CD4-positive, alpha-beta memory T cell (primary cell): Measurements from ENCODE around the gene DEDD2. TPM values are rescaled to one million over a fixed set of nuclear protein-coding genes. Genes with fewer than 3 reads are reported as not detected.

Experiments used
- CTCF ChIA-PET: fragments of 350-600 bp; sonication (Branson Sonifier 250); formaldehyde crosslinking; loops from one replicate; lab custom pipeline; 2021; ENCODE audit warnings: inconsistent platforms; ENCODE audit not compliant: partially characterized antibody; lab: Charles Lee
- POLR2A ChIA-PET: fragments of 350-600 bp; sonication (Branson Sonifier 250); formaldehyde crosslinking; loops from one replicate; lab custom pipeline; 2021; ENCODE audit not compliant: partially characterized antibody; lab: Charles Lee
- DNase-seq, 5 donors: peaks; one replicate each; pipeline versions ENCODE4 v3.0.0 to v3.0.0-alpha.2; 2020 to 2022; ENCODE audit warnings: mixed read lengths in 1 of 5
- H3K27ac ChIP-seq: one replicate; pipeline ENCODE4 v1.7.0; 2013; ENCODE audit warnings: low read depth, low read length
- H3K27me3 ChIP-seq: 2 replicates; pipeline ENCODE4 v1.7.0; 2013; ENCODE audit warnings: mild to moderate bottlenecking, low read length, moderate library complexity; ENCODE audit not compliant: insufficient read depth
- H3K36me3 ChIP-seq: 2 replicates; pipeline ENCODE4 v1.7.0; 2013; ENCODE audit warnings: mild to moderate bottlenecking, low read length, moderate library complexity; ENCODE audit not compliant: insufficient read depth
- H3K4me1 ChIP-seq: 2 replicates; pipeline ENCODE4 v1.7.0; 2013; ENCODE audit warnings: mild to moderate bottlenecking, low read length, moderate library complexity; ENCODE audit not compliant: insufficient read depth
- H3K4me3 ChIP-seq, 2 donors: one replicate each; pipeline ENCODE4 v1.7.0; 2013; ENCODE audit warnings: low read length in 2 of 2, mild to moderate bottlenecking in 1 of 2
- H3K9me3 ChIP-seq, 2 donors: one replicate each; pipeline ENCODE4 v1.7.0; 2013; ENCODE audit warnings: low read length in 2 of 2, control low read depth in 1 of 2; ENCODE audit not compliant: control insufficient read depth in 1 of 2
- H3K27ac Mint-ChIP-seq, 7 donors: one replicate each; pipeline ENCODE4 v1.8.0; 2020 to 2021; ENCODE audit warnings: mixed read lengths in 7 of 7, mild to moderate bottlenecking in 6 of 7, inconsistent platforms in 3 of 7, moderate library complexity in 3 of 7
- H3K27me3 Mint-ChIP-seq, 2 donors: one replicate each; pipeline ENCODE4 v1.8.0; 2020 to 2021; ENCODE audit warnings: mixed read lengths in 2 of 2
- H3K36me3 Mint-ChIP-seq, 2 donors: one replicate each; pipeline ENCODE4 v1.8.0; 2020 to 2021; ENCODE audit warnings: mixed read lengths in 2 of 2, inconsistent platforms in 1 of 2, mild to moderate bottlenecking in 1 of 2
- H3K4me1 Mint-ChIP-seq, 4 donors: one replicate each; pipeline ENCODE4 v1.8.0; 2020 to 2021; ENCODE audit warnings: mixed read lengths in 4 of 4, mild to moderate bottlenecking in 1 of 4
- H3K4me3 Mint-ChIP-seq, 8 donors: one replicate each; pipeline ENCODE4 v1.8.0; 2020 to 2021; ENCODE audit warnings: mixed read lengths in 8 of 8, mild to moderate bottlenecking in 7 of 8, moderate library complexity in 6 of 8, inconsistent platforms in 3 of 8
- H3K9me3 Mint-ChIP-seq, 8 donors: one replicate each; pipeline ENCODE4 v1.8.0; 2020 to 2021; ENCODE audit warnings: mixed read lengths in 8 of 8, mild to moderate bottlenecking in 5 of 8, inconsistent platforms in 3 of 8, moderate library complexity in 1 of 8
- intact Hi-C: fragments of 100-400 bp; cut with micrococcal nuclease; formaldehyde crosslinking; loops from one replicate; pipeline ENCODE4 v1.15.1; 2023
- polyA plus RNA-seq, 2 donors: library from polyadenylated mRNA; unstranded; fragments of 300-500 nt; fragmentation: Illumina TruSeq; gene quantifications; one replicate each; pipeline ENCODE4 v1.2.3, GENCODE V29; 2021
- total RNA-seq, 2 experiments: library from RNA; stranded (reverse); gene quantifications; one replicate each; pipeline ENCODE4 v1.2.3, GENCODE V29; 2021

Gene DEDD2
- total and polyA plus RNA-seq, 4 experiments from 2014 or later = 68.4 to 162 (median 106) TPM

GRCh38 chr19:42220751-42221097 is 3.2 kb upstream of the DEDD2 start:
- Mint-ChIP-seq H3K4me1 (peaks cover 32 to 62% (median 47%) of the 10 kb centered on the region in 4 donors), H3K36me3 (peaks cover 13 to 36% of the 10 kb centered on the region in 2 donors), H3K27ac (peak overlapping the region; percentile 94 to 99 (median 98)), H3K4me3 (peak overlapping the region; percentile 96 to 100 (median 98)), H3K27me3 (no peaks in the 10 kb centered on the region), H3K9me3 (peaks cover 0 to 3% (median 0%) of the 10 kb centered on the region in 8 donors)
- POLR2A ChIA-PET = interaction anchor here (0.9 to 9.7 kb wide), 7 partner anchors 10 to 44 kb away, joined by 4 to 149 read pairs (median 5); partner anchors contain the start of gene GSK3A
- peak overlapping the region; percentile 82 to 86 for H3K4me3 ChIP-seq
- peaks cover 39% of the 10 kb centered on the region for H3K4me1 ChIP-seq
- no peaks in the 10 kb centered on the region for H3K27me3 ChIP-seq
- intact Hi-C loops = loop anchor here (1.0 kb wide), 2 partner anchors 22 to 43 kb away; partner anchors contain the start of gene GSK3A
- H3K27ac ChIP-seq = peak overlapping the region; percentile 77
- DNase-seq = no peak
- CTCF ChIA-PET = interaction anchor here (1.0 to 1.6 kb wide), 3 partner anchors 14 to 23 kb away, joined by 3 to 8 read pairs (median 4); no protein-coding TSS in a partner anchor
- H3K9me3 ChIP-seq = no peaks in the 10 kb centered on the region
- peaks cover 16% of the 10 kb centered on the region for H3K36me3 ChIP-seq

- intact Hi-C loops = loop anchor here (1.0 kb wide), 2 partner anchors 22 to 43 kb away; partner anchors contain the start of gene GSK3A
- peak within 1 kb of the TSS; percentile 94 to 99 (median 98) for H3K27ac Mint-ChIP-seq
- peaks cover 39 to 69% (median 53%) of the 10 kb centered on the region in 4 donors for H3K4me1 Mint-ChIP-seq
- POLR2A ChIA-PET = interaction anchor here (0.9 to 9.7 kb wide), 11 partner anchors 10 to 1376 kb away, joined by 3 to 149 read pairs (median 4); partner anchors contain the start of genes ARHGEF1, GSK3A, IRGQ and ZNF574
- CTCF ChIA-PET = interaction anchor here (0.7 to 1.6 kb wide), 7 partner anchors 15 to 88 kb away, joined by 3 to 8 read pairs (median 4); partner anchors contain the start of gene POU2F2
- H3K27me3 Mint-ChIP-seq = no peaks in the 10 kb centered on the region
- Histone ChIP-seq H3K27ac (peak within 1 kb of the TSS; percentile 77), H3K4me3 (peak within 1 kb of the TSS; percentile 82 to 86), H3K9me3 (no peaks in the 10 kb centered on the region), H3K27me3 (no peaks in the 10 kb centered on the region), H3K4me1 (peaks cover 45% of the 10 kb centered on the region), H3K36me3 (peaks cover 11% of the 10 kb centered on the region)
- peaks cover 13 to 40% of the 10 kb centered on the region in 2 donors for H3K36me3 Mint-ChIP-seq
- H3K4me3 Mint-ChIP-seq = peak within 1 kb of the TSS; percentile 96 to 100 (median 98)
- DNase-seq = peak; percentile 95 to 97 (median 97)
- peaks cover 0 to 3% (median 0%) of the 10 kb centered on the region in 8 donors for H3K9me3 Mint-ChIP-seq
Measured at GRCh38 chr19:42219812-42220750, 2.6 kb upstream of the DEDD2 start, which contains the start of gene ZNF526. TSS of gene ZNF526 (plus strand) at chr19:42220312. CDS start at chr19:42224404, 4,092 bp downstream.

GRCh38 chr19:42216653-42217519 is 591 bp downstream of the DEDD2 start:
- Histone ChIP-seq H3K27me3 (no peaks in the 10 kb centered on the region), H3K4me3 (peak overlapping the region; percentile 96 to 97), H3K36me3 (peaks cover 31% of the 10 kb centered on the region), H3K4me1 (peaks cover 74% of the 10 kb centered on the region), H3K27ac (peak overlapping the region; percentile 90), H3K9me3 (no peaks in the 10 kb centered on the region)
- peaks cover 0 to 6% (median 0%) of the 10 kb centered on the region in 8 donors for H3K9me3 Mint-ChIP-seq
- POLR2A ChIA-PET = interaction anchor here (0.7 to 9.7 kb wide), 16 partner anchors 9 to 95 kb away, joined by 3 to 149 read pairs (median 4); partner anchors contain the start of genes ERF and GSK3A
- no peak for DNase-seq
- peaks cover 51 to 81% (median 70%) of the 10 kb centered on the region in 4 donors for H3K4me1 Mint-ChIP-seq
- peak overlapping the region; percentile 90 to 98 (median 94) for H3K4me3 Mint-ChIP-seq
- H3K36me3 Mint-ChIP-seq = peaks cover 28 to 45% of the 10 kb centered on the region in 2 donors
- intact Hi-C loops = loop anchor here (1.0 kb wide), 6 partner anchors 18 to 142 kb away; partner anchors contain the start of genes ERF and POU2F2
- H3K27me3 Mint-ChIP-seq = no peaks in the 10 kb centered on the region
- H3K27ac Mint-ChIP-seq = peak overlapping the region; percentile 92 to 100 (median 98)
- CTCF ChIA-PET = interaction anchor here (0.6 to 2.7 kb wide), 8 partner anchors 13 to 84 kb away, joined by 3 to 17 read pairs (median 4); partner anchors contain the start of gene GSK3A

- POLR2A ChIA-PET = interaction anchor here (0.5 to 9.7 kb wide), 4 partner anchors 14 to 92 kb away, joined by 3 to 149 read pairs (median 52); partner anchors contain the start of gene GSK3A
- peak overlapping the region; percentile 77 to 97 (median 87) for H3K27ac Mint-ChIP-seq
- Histone ChIP-seq H3K4me3 (no peak overlapping the region), H3K27me3 (no peaks in the 10 kb centered on the region), H3K27ac (peak overlapping the region; percentile 90), H3K36me3 (peaks cover 40% of the 10 kb centered on the region), H3K4me1 (peaks cover 71% of the 10 kb centered on the region), H3K9me3 (no peaks in the 10 kb centered on the region)
- peaks cover 30 to 46% of the 10 kb centered on the region in 2 donors for H3K36me3 Mint-ChIP-seq
- DNase-seq = no peak
- no peaks in the 10 kb centered on the region for H3K27me3 Mint-ChIP-seq
- CTCF ChIA-PET = interaction anchor here (0.7 to 2.7 kb wide), 7 partner anchors 11 to 132 kb away, joined by 3 to 17 read pairs (median 5); partner anchors contain the start of gene GSK3A
- peaks cover 0 to 6% (median 0%) of the 10 kb centered on the region in 8 donors for H3K9me3 Mint-ChIP-seq
- peak overlapping the region; percentile 90 to 98 (median 94) for H3K4me3 Mint-ChIP-seq
- H3K4me1 Mint-ChIP-seq = peaks cover 46 to 69% (median 63%) of the 10 kb centered on the region in 4 donors
- intact Hi-C loops = no loop called here
Measured at GRCh38 chr19:42214810-42215485, 2.5 kb downstream of the DEDD2 start.

GRCh38 chr19:42212886-42213285 is 4.6 kb downstream of the DEDD2 start:
- DNase-seq = no peak
- H3K4me1 ChIP-seq = peaks cover 71% of the 10 kb centered on the region
- no peaks in the 10 kb centered on the region for H3K27me3 ChIP-seq
- Mint-ChIP-seq H3K4me3 (peak overlapping the region in 7 of 8 donors; percentile 15 to 81 (median 68)), H3K27ac (peak overlapping the region; percentile 63 to 92 (median 84)), H3K36me3 (peaks cover 48 to 64% of the 10 kb centered on the region in 2 donors), H3K9me3 (peaks cover 0 to 6% (median 0%) of the 10 kb centered on the region in 8 donors), H3K4me1 (peaks cover 46 to 70% (median 63%) of the 10 kb centered on the region in 4 donors), H3K27me3 (no peaks in the 10 kb centered on the region)
- intact Hi-C loops = no loop called here
- CTCF ChIA-PET = interaction anchor here (0.7 to 1.1 kb wide), 3 partner anchors 19 to 105 kb away, joined by 3 read pairs; no protein-coding TSS in a partner anchor
- peak overlapping the region; percentile 18 for H3K27ac ChIP-seq
- H3K4me3 ChIP-seq = no peak overlapping the region
- peaks cover 60% of the 10 kb centered on the region for H3K36me3 ChIP-seq
- POLR2A ChIA-PET = interaction anchor here (0.7 to 1.7 kb wide), 3 partner anchors 11 to 14 kb away, joined by 3 to 7 read pairs (median 3); no protein-coding TSS in a partner anchor
- no peaks in the 10 kb centered on the region for H3K9me3 ChIP-seq
